GM18498 (cell line): ENCODE results near the gene DTNB.

ENCODE experiments used
- ATAC-seq: cut with Tn5 transposase; IDR thresholded peaks from one replicate; pipeline ENCODE4 v1.9.1; 2021; ENCODE audit warnings: mild to moderate bottlenecking, moderate library complexity; ENCODE audit not compliant: unreplicated experiment

Gene DTNB

GRCh38 chr2:25354116-25354515 is 319.3 kb downstream of the DTNB start:
- ATAC-seq, result no peak

- ATAC-seq, result no peak
Observed at GRCh38 chr2:25349397-25349796, 324.0 kb downstream of the DTNB start.

DNA sequence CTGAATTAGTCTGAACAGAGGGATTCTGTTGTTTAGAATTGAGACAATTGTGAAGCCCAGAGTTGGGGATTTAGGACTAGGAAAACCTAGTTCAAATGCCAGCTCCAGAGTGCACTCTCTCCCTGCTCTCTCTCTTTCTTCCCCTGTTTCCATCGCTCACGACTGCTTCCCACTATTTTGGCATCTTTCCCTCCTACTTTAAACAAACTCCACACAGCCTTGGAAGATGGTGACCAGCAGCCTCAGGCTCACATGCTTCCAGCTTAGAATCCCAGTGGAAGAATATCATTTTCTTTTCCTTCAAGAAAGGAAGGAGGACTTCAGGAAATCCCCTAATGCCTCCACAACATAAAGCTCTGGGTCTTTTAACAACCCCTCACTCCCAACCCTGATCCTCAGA is 325.5 kb downstream of the DTNB start:
- no peak for ATAC-seq

DNA sequence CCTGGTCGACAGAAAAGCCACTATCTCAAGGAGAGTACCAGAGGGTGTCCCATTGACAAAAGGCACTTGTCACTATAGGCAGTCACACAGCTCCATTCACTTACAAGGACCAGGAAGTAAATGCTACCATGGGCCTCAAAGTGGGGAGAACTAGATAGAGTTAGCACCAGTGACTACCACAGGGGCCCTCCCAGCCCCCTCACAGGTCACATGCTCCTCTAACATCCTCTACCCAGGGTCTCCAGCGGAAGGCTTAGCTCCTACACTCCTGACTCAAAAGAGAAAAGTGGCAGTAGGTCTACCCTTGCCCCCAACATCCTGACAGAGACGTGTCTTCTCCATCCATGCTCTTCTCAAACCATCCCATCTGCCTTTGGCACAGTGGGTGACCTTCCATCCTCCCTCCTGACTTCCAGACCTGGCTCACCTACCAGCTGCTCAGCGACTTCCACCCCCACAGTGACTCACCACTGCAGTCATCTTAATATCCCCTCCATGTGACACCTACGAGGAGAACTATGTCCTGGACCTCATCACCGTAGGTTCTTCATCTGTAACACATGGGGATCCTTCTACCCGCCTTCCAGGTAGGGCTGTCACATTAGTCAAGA is 326.1 kb downstream of the DTNB start:
- ATAC-seq, result no peak

GRCh38 chr2:25343187-25343825 is 330.1 kb downstream of the DTNB start:
- ATAC-seq, result no peak

- ATAC-seq, result peak; percentile 79
Observed at GRCh38 chr2:25342372-25343186, 330.8 kb downstream of the DTNB start.

- ATAC-seq, result peak; percentile 41
Observed at GRCh38 chr2:25341753-25342371, 331.5 kb downstream of the DTNB start, which contains the start of gene DNMT3A. Gene DNMT3A, minus strand, starts transcription at chr2:25341925. Its CDS starts 27,941 bp downstream, at chr2:25313984.

DNA sequence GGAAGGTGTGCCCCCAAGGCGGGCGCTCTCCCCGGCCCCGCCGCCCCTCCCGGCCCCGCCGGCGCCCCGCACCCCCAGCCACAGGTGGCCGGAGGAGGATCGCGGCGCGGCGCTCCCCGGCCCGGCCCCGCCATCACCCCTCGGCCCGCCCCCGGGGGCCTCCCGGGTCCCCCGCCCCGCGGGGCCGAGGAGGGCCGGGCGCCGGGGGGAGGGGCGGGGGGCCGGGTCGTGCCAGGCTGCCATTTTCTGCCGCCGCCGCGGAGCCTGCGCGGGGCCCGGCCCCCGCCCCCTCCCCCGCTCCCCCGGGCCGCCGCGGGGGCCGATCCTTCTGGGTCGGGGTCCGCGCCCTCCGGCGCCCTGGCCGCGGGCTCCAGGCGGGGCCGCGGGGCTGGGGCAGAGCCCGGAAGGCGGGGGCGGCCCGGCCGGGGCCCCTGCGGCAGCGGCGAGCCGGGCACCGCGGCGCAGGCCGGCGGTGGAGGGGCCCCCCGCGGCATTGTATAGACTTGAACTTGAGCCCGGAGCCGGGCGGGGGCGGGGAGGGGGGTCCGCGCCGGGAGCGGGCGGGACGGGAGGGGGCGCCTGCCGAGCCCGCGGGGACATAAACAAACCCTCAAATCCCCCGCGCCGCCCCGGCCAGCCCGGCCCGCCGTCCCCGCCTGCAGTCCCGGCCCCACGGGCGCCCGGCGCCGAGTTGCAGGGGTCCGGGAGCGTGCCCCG is 332.2 kb downstream of the DTNB start:
- peak; percentile 29 for ATAC-seq

GRCh38 chr2:25340181-25340921 is 333.0 kb downstream of the DTNB start:
- no peak for ATAC-seq

DNA sequence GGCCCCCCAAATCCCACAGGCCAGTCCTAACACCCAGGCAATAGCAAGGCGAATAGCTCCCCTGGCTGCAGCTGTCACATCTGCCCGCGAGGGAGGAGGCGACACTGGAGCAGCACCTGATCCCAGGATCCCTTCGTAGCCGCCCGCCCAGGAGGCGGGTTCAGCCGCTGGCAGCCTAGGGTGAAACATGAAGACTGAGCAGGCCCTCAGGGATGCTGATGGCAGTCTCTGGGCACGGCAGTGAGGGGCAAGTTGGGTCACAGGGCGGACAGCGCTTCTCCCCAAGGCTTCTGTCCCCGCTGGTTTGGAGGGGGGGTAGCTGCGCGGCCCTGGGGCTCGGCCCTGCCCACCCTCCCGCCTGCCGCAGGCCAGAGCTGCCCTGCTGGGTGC is 333.6 kb downstream of the DTNB start:
- no peak for ATAC-seq

- no peak for ATAC-seq
Observed at GRCh38 chr2:25339211-25339674, 334.1 kb downstream of the DTNB start.

- ATAC-seq, result no peak
Observed at GRCh38 chr2:25338401-25338800, 335.0 kb downstream of the DTNB start.

DNA sequence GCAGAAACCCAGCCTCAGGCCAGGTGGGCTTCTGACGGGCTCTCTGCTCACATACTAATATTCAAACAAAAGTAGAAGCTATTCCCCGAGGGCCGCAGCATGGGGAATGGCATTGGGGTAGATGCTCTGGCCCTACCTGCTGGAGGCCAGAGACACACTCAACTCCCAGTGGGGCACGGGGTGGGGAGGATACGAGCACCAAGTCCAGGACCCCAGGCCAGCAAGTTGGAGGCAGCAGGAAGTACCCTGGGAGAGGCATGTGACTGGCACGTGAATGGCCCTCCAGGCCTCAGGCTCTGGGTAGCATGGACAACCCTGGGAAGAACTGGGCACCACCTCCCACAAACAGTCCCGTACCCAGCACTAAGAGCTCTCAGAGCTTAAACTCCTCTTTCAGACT is 335.5 kb downstream of the DTNB start:
- no peak for ATAC-seq

DNA sequence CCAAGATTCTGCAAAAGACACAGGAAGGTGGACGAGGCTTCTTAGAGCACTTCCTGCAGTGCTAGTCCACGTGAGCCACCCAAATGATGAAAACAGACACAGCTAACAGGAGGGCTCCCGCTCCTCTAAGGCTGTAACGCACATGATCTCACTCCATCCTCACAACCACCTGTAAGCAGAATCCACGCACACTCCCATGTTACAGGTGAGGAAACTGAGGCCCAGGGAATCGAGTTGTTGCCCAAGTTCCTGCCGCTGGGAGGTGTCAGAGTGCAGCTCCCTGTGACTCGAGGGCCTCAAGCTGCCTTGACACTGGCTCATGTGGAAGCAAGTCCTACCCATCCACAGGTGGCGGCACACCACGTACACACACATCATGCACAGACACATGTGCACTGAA is 336.1 kb downstream of the DTNB start:
- no peak for ATAC-seq

- no peak for ATAC-seq
Observed at GRCh38 chr2:25336383-25336841, 337.0 kb downstream of the DTNB start.

- no peak for ATAC-seq
Observed at GRCh38 chr2:25335971-25336370, 337.4 kb downstream of the DTNB start.

DNA sequence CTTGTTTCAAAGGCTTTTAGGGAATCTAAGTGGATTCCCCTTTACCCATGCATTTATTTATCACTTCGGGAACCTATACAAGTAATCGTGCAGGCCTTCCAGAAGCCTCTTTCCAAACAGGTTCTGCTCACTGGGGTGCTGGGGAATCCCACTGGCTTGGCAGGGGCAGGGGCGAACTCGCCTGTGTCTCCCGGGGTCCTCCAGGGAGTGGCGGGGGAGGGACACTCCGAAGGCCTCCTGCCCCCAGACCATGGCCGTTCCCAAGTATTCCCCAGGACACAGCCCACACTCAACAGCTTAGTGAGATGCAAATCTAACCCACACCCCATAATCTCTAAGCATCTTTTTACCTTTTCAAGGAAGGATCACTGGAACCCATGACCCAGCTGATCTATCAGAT is 338.2 kb downstream of the DTNB start:
- no peak for ATAC-seq

DNA sequence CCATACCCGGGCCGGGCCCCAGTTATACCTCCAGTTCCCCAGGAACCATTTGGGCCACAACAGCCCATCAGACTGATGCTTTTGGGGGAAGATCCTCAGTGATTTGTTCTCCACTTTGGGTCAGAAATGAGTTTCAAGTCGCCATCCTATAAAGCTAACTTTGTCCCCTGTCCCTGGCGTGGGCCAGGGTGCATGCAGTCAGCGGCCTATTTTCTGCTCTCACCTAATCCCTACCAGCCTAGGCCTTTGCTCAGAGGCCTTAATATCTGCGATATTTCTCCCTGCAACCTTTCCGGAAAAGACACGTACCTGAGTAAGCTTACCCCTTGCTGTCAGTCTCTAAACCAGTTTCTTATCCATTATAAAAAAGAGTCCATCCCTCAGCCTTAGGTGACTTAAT is 338.9 kb downstream of the DTNB start:
- no peak for ATAC-seq

- ATAC-seq, result no peak
Observed at GRCh38 chr2:25333981-25334380, 339.4 kb downstream of the DTNB start.

DNA sequence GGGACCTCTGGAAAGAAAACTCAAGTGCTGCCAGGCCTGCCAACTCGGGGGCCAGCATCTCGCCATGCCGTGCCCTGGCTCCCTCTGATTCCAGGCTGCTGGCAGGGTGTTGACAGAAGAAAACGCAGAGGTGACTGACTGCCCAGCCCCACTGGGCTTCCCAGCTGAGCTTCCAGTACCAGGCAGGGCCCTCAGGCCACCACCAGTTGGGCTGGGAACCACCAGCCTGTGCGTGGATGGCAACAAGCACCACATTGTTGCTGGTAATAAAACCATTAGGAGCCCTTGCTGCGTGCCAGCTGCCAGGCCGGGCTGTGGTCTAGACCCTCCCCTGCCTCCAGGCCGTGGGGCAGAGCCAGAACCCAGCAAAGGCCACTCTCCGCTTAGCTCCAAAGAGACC is 340.8 kb downstream of the DTNB start:
- no peak for ATAC-seq
